GM10248 (cell line): ENCODE data around the gene GMCL2.
A peak's percentile ranks its signal among the peaks of the same experiment; 100 is the strongest.

ENCODE experiments used
- CTCF ChIA-PET: fragments of 300-600 bp; sonication (Branson Sonifier 250); formaldehyde crosslinking; extraction: SDS; loops from one replicate; lab custom pipeline; 2021; ENCODE audit warnings: antibody characterized with exemption; lab: Yijun Ruan, JAX
- POLR2A ChIA-PET: fragments of 350-650 bp; sonication (Branson Sonifier 250); formaldehyde crosslinking; extraction: SDS; loops from one replicate; lab custom pipeline; 2020; ENCODE audit warnings: antibody characterized with exemption; lab: Yijun Ruan, JAX
- DNase-seq: peaks from one replicate; pipeline ENCODE4 v3.0.0; 2012; ENCODE audit errors: extremely low spot score
- CTCF ChIP-seq: IDR thresholded peaks from 2 replicates; pipeline ENCODE4 v1.5.1; 2012; ENCODE audit warnings: mild to moderate bottlenecking, low read depth; ENCODE audit errors: extremely low read depth, missing control alignments, control extremely low read depth

GMCL2 gene

GRCh38 chr5:178187014-178187413 is at the start of gene GMCL2:
GMCL2 (minus strand) TSS chr5:178187371; CDS start chr5:178187299, 72 bp downstream.
- ChIA-PET POLR2A (no interaction called here), CTCF (no interaction called here)
- TF ChIP-seq CTCF: no peak
- DNase-seq: no peak

- POLR2A ChIA-PET: no interaction called here
- no peak for DNase-seq
- CTCF ChIA-PET: no interaction called here
- no peak for TF ChIP-seq CTCF
Observed at GRCh38 chr5:178236679-178237078, 49.5 kb upstream of the GMCL2 start.

GRCh38 chr5:178236126-178236525 is 49.0 kb upstream of the GMCL2 start:
- CTCF ChIA-PET: interaction anchor here (1.3 kb wide), 1 partner anchor 44 kb away, joined by 3 read pairs; no protein-coding TSS in a partner anchor
- no peak for DNase-seq
- POLR2A ChIA-PET: no interaction called here
- TF ChIP-seq CTCF: no peak

GRCh38 chr5:178235588-178235974 is 48.4 kb upstream of the GMCL2 start:
- POLR2A ChIA-PET: interaction anchor here (0.6 to 1.0 kb wide), 2 partner anchors 18 to 31 kb away, joined by 3 to 4 read pairs; partner anchors contain the start of gene HNRNPAB

GRCh38 chr5:178234750-178235587 is 47.8 kb upstream of the GMCL2 start:
- POLR2A ChIA-PET: interaction anchor here (0.6 to 1.0 kb wide), 2 partner anchors 18 to 31 kb away, joined by 3 to 4 read pairs; partner anchors contain the start of gene HNRNPAB
- DNase-seq: peak; percentile 81

More at GRCh38 chr5:178235588-178235974, 48.4 kb upstream of the GMCL2 start:
- DNase-seq: no peak
- CTCF ChIA-PET: interaction anchor here (0.8 to 1.6 kb wide), 17 partner anchors 9 to 1445 kb away, joined by 3 to 18 read pairs (median 4); partner anchors contain the start of genes CBY3 and HNRNPAB
- no peak for TF ChIP-seq CTCF

More at GRCh38 chr5:178234750-178235587, 47.8 kb upstream of the GMCL2 start:
- TF ChIP-seq CTCF: peak; percentile 85
- CTCF ChIA-PET: interaction anchor here (0.6 to 1.6 kb wide), 22 partner anchors 9 to 1446 kb away, joined by 3 to 18 read pairs (median 4); partner anchors contain the start of genes CBY3 and HNRNPAB
